Astrocyte of the spinal cord (primary cell): ENCODE measurements around the gene MYO7B.

ENCODE experiments used
- DNase-seq: peaks from one replicate; pipeline ENCODE4 v3.0.0; 2011; ENCODE audit warnings: low read depth, low spot score
- H3K4me3 ChIP-seq: 2 replicates; pipeline ENCODE4 v1.5.1; 2011; ENCODE audit warnings: low read depth, mild to moderate bottlenecking, low read length, moderate library complexity
- CTCF ChIP-seq: IDR thresholded peaks from 2 replicates; pipeline ENCODE4 v1.5.1; 2012; ENCODE audit warnings: low read depth, mild to moderate bottlenecking, low read length, inconsistent platforms
- in situ Hi-C: cut with HindIII; loops from 2 replicates; pipeline ENCODE4 v1.10.0; 2017; ENCODE audit warnings: low sequenced_read_pairs

The MYO7B gene

DNA sequence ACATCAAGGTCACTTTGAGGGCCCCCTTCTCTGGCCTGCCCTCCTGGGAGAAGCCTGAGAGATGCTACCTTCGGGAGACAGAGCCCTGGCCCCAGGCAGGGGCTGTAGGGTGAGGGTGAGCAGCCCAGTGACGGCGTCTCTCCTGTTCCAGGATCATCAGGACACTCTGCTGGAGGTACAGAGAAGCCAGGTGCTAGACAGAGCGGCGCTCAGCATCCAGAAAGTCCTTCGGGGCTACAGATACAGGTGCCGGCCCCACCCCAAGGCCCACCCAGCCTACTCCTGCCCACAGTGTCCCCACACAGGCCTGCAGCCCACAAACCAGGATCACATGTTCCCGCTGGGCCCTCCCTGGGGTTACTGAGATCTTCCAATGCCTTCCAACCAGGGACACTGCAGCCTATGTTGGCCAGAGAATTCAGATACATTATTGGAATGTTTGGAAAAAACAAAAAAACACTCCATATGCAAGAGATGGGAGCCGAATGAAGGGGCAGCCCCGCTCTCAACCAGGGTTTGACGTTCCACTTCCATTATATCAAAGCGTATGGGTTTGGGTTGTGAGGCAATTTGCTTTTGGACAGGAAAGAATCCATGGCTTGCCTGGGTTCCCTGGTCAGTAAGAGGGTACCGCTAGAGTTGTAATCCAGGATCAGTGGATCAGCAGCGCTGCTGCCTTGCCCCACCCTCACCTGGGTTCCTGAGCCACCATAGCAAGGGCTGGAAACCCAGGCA is 61.0 kb downstream of the MYO7B start:
- no peak for DNase-seq
- in situ Hi-C loops: no loop called here
- no peak overlapping the region for H3K4me3 ChIP-seq
- TF ChIP-seq CTCF: no peak

GRCh38 chr2:127597046-127597983 is 61.8 kb downstream of the MYO7B start:
- TF ChIP-seq CTCF: no peak
- no peak overlapping the region for H3K4me3 ChIP-seq
- in situ Hi-C loops: no loop called here
- DNase-seq: no peak

- no peak for TF ChIP-seq CTCF
- no peak overlapping the region for H3K4me3 ChIP-seq
- DNase-seq: peak; percentile 37
- in situ Hi-C loops: no loop called here
Observed at GRCh38 chr2:127597984-127598380, 62.5 kb downstream of the MYO7B start.

- in situ Hi-C loops: no loop called here
- TF ChIP-seq CTCF: no peak
- no peak for DNase-seq
Observed at GRCh38 chr2:127598711-127599110, 63.2 kb downstream of the MYO7B start.

GRCh38 chr2:127599211-127599610 is 63.7 kb downstream of the MYO7B start:
- TF ChIP-seq CTCF: no peak
- peak; percentile 12 for DNase-seq
- no peak overlapping the region for H3K4me3 ChIP-seq
- in situ Hi-C loops: no loop called here

More at GRCh38 chr2:127598711-127599110, 63.2 kb downstream of the MYO7B start:
- H3K4me3 ChIP-seq: no peak overlapping the region

DNA sequence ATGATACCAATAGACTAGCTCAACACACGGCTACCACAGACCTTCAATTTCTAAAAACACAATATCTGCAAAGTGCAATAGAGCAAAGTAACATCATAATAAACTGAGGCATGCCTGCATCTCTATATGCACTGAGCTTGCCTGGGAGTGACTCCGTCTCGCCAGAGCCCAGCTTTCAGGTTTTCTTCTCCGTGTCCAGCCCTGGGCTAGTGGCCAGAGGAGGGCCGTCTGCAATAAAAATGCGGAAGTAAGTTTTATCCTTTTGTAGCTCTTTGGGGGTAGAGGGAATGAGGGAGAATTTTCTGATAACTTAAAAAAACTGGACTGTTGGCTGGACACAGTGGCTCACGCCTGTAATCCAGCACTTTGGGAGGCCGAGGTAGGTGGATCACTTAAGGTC is 69.5 kb downstream of the MYO7B start:
- no peak overlapping the region for H3K4me3 ChIP-seq
- TF ChIP-seq CTCF: no peak
- in situ Hi-C loops: no loop called here
- DNase-seq: no peak
